PC-3 (cell line): ENCODE measurements around the gene ATG7. TPM values are rescaled to one million over a fixed set of nuclear protein-coding genes. Genes with fewer than 3 reads are reported as not detected.

Source experiments
- ATAC-seq: fragments of 200-7000 bp; cut with Tn5 transposase; 2 replicates; pipeline ENCODE4 v1.9.1; 2020; ENCODE audit warnings: mild to moderate bottlenecking, moderate library complexity
- BruUV-seq: library from RNA; stranded (reverse); fragments of 400-500 nt; replicated peaks from 2 replicates; lab custom pipeline; 2021; lab: Mats Ljungman, UMichigan
- CTCF ChIA-PET: fragments of 300-600 bp; sonication (Branson Sonifier 250); formaldehyde crosslinking; loops from one replicate; lab custom pipeline; 2022; ENCODE audit warnings: antibody characterized with exemption; lab: Charles Lee
- POLR2A ChIA-PET: fragments of 300-600 bp; sonication (Branson Sonifier 250); formaldehyde crosslinking; loops from one replicate; lab custom pipeline; 2022; ENCODE audit warnings: antibody characterized with exemption; ENCODE audit not compliant: unreplicated experiment; lab: Charles Lee
- DNase-seq: peaks from one replicate; pipeline ENCODE4 v3.0.0-alpha.2; 2015
- H2AFZ ChIP-seq: fragments of 300-600 bp; sonication (generic); 2 replicates; pipeline ENCODE4 v1.6.0; 2016; ENCODE audit warnings: antibody characterized with exemption, low read length
- H3F3A ChIP-seq: fragments of 300-600 bp; sonication (generic); one replicate; pipeline ENCODE4 v1.6.0; 2017; ENCODE audit warnings: antibody characterized with exemption, low read length, control low read depth, mild to moderate bottlenecking; ENCODE audit not compliant: unreplicated experiment
- H3K27ac ChIP-seq: fragments of 300-600 bp; sonication (generic); 2 replicates; pipeline ENCODE4 v1.5.1; 2016; ENCODE audit warnings: mild to moderate bottlenecking, low read length
- H3K27me3 ChIP-seq: fragments of 300-600 bp; sonication (generic); 2 replicates; pipeline ENCODE4 v1.6.1; 2016; ENCODE audit warnings: low read length, mixed read lengths
- H3K36me3 ChIP-seq: fragments of 300-600 bp; sonication (generic); 2 replicates; pipeline ENCODE4 v1.6.1; 2016; ENCODE audit warnings: low read depth, mixed run types, low read length, mixed read lengths
- H3K4me1 ChIP-seq: fragments of 300-600 bp; sonication (generic); 2 replicates; pipeline ENCODE4 v1.5.1; 2016; ENCODE audit warnings: low read length; ENCODE audit not compliant: insufficient read depth
- H3K4me2 ChIP-seq: fragments of 300-600 bp; sonication (generic); 2 replicates; pipeline ENCODE4 v1.6.0; 2016; ENCODE audit warnings: low read length
- H3K4me3 ChIP-seq: fragments of 300-600 bp; sonication (generic); 2 replicates; pipeline ENCODE4 v1.5.1; 2016; ENCODE audit warnings: mild to moderate bottlenecking, low read length, mixed read lengths
- H3K79me2 ChIP-seq: fragments of 300-600 bp; sonication (generic); 2 replicates; pipeline ENCODE4 v1.6.1; 2017; ENCODE audit warnings: low read length, mixed read lengths
- H3K9ac ChIP-seq: fragments of 300-600 bp; sonication (generic); 2 replicates; pipeline ENCODE4 v1.6.0; 2016; ENCODE audit warnings: mild to moderate bottlenecking, low read length
- H3K9me2 ChIP-seq: fragments of 300-600 bp; sonication (generic); replicated peaks from 2 replicates; pipeline ENCODE4 v1.6.1; 2016; ENCODE audit warnings: mixed run types, low read length, mixed read lengths
- H3K9me3 ChIP-seq: fragments of 300-600 bp; sonication (generic); 2 replicates; pipeline ENCODE4 v1.6.1; 2016; ENCODE audit warnings: low read length, mixed read lengths
- H4K20me1 ChIP-seq: fragments of 300-600 bp; sonication (generic); 2 replicates; pipeline ENCODE4 v1.6.1; 2016; ENCODE audit warnings: low read length, mixed read lengths
- EZH2 ChIP-seq: fragments of 300-600 bp; sonication (generic); IDR thresholded peaks from one replicate; pipeline ENCODE4 v1.6.1; 2017; ENCODE audit warnings: antibody characterized with exemption, mild to moderate bottlenecking, low read length; ENCODE audit not compliant: unreplicated experiment
- EZH2phosphoT487 ChIP-seq: fragments of 300-600 bp; sonication (generic); IDR thresholded peaks from 2 replicates; pipeline ENCODE4 v1.6.1; 2018; ENCODE audit warnings: mild to moderate bottlenecking, antibody characterized with exemption, low read length, borderline replicate concordance
- intact Hi-C: fragments of 100-400 bp; cut with micrococcal nuclease; formaldehyde crosslinking; loops from 2 replicates; pipeline ENCODE4 v1.9.0; 2023
- total RNA-seq: library from RNA; depleted of rRNA; stranded (reverse); fragments of >200 nt; gene quantifications from 2 replicates; pipeline ENCODE4 v1.2.3, GENCODE V29; 2014
- TF ChIP-seq, protein P1 (sequence below): fragments of 300-600 bp; sonication (generic); conservative IDR thresholded peaks from 2 replicates; pipeline ENCODE4 v1.5.1; 2017; ENCODE audit warnings: antibody characterized with exemption, low read depth, mild to moderate bottlenecking, low read length

The ATG7 gene
- total RNA-seq, 1 experiment from 2014 or later = 36.5 TPM

DNA sequence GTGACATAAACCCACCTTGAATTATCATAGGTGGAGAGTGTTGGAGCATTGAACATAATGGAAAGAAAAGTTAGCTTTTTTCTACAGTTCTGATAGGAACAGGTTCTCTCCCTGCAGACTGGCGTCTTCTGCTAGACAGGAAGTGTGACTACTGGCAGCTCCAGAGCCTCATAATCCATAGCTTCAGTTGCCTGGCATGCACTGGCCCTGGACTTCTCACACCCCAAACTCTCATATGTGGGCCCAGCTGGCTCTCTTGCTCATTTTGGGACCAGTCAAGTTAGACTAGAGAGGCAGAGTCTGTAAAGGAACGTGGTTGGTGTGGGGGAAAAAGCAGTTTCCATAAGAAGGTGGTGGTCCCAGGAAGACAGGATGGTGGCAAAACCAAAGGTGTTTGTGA lies 191.4 kb downstream of the ATG7 start:
- no peaks in the 10 kb centered on the region for H3K9me2 ChIP-seq
- H3K79me2 ChIP-seq = no peaks in the 10 kb centered on the region
- H3K27me3 ChIP-seq = no peaks in the 10 kb centered on the region
- H3F3A ChIP-seq = no peaks in the 10 kb centered on the region
- peaks cover 10% of the 10 kb centered on the region; the same call in 1 of the 2 replicates for H3K36me3 ChIP-seq
- H3K4me2 ChIP-seq = no peak overlapping the region
- H3K4me3 ChIP-seq = no peak overlapping the region
- ChIA-PET CTCF (no interaction called here), POLR2A (no interaction called here)
- peaks cover 5% of the 10 kb centered on the region; the same call in 1 of the 2 replicates for H3K4me1 ChIP-seq
- no TSS peak for BruUV-seq
- intact Hi-C loops = no loop called here
- DNase-seq (no peak), ATAC-seq (no peak)
- TF ChIP-seq EZH2phosphoT487 (no peak), EZH2 (no peak)
- TF ChIP-seq, protein P1, sequence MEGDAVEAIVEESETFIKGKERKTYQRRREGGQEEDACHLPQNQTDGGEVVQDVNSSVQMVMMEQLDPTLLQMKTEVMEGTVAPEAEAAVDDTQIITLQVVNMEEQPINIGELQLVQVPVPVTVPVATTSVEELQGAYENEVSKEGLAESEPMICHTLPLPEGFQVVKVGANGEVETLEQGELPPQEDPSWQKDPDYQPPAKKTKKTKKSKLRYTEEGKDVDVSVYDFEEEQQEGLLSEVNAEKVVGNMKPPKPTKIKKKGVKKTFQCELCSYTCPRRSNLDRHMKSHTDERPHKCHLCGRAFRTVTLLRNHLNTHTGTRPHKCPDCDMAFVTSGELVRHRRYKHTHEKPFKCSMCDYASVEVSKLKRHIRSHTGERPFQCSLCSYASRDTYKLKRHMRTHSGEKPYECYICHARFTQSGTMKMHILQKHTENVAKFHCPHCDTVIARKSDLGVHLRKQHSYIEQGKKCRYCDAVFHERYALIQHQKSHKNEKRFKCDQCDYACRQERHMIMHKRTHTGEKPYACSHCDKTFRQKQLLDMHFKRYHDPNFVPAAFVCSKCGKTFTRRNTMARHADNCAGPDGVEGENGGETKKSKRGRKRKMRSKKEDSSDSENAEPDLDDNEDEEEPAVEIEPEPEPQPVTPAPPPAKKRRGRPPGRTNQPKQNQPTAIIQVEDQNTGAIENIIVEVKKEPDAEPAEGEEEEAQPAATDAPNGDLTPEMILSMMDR = no peak
- H4K20me1 ChIP-seq = no peaks in the 10 kb centered on the region
- no peak overlapping the region for H2AFZ ChIP-seq
- no peaks in the 10 kb centered on the region for H3K9me3 ChIP-seq
- no peak overlapping the region for H3K9ac ChIP-seq
- H3K27ac ChIP-seq = no peak overlapping the region

DNA sequence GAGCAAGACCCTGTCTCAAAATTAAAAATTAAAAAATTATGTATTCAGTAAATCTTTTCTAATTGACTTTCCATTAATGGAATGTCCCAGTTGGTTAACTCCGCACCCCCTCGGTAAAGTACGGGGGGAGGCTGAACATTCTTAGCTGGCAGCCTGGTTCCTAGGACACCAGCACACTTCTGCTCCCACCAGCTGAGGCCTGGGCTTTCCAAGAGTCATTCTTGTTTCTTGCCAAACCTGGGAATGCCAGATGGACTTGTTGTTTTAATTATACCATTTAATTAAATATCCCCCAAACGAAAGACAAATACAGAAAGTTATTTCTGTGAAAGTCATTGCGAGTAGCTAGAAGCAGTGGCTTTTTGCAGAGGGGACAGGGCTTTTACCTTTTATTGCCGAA lies 192.2 kb downstream of the ATG7 start:
- H3K27me3 ChIP-seq = no peaks in the 10 kb centered on the region
- H3K4me2 ChIP-seq = no peak overlapping the region
- no peak overlapping the region for H3K27ac ChIP-seq
- H3K4me3 ChIP-seq = no peak overlapping the region
- intact Hi-C loops = no loop called here
- H3K9me3 ChIP-seq = no peaks in the 10 kb centered on the region
- no peaks in the 10 kb centered on the region for H3K4me1 ChIP-seq
- no peaks in the 10 kb centered on the region for H3K9me2 ChIP-seq
- POLR2A ChIA-PET = no interaction called here
- H3K9ac ChIP-seq = no peak overlapping the region
- TF ChIP-seq, protein P1 = no peak
- TF ChIP-seq EZH2 = no peak
- DNase-seq = no peak
- no peak overlapping the region for H2AFZ ChIP-seq
- BruUV-seq = no TSS peak
- no peaks in the 10 kb centered on the region for H3F3A ChIP-seq
- peaks cover 10% of the 10 kb centered on the region; the same call in 1 of the 2 replicates for H3K36me3 ChIP-seq
- no peaks in the 10 kb centered on the region for H4K20me1 ChIP-seq
- no peaks in the 10 kb centered on the region for H3K79me2 ChIP-seq
- CTCF ChIA-PET = no interaction called here
- ATAC-seq = no peak

- ChIA-PET CTCF (no interaction called here), POLR2A (no interaction called here)
- H3K9me3 ChIP-seq = no peaks in the 10 kb centered on the region
- H3K4me3 ChIP-seq = no peak overlapping the region
- no peak overlapping the region for H3K4me2 ChIP-seq
- H2AFZ ChIP-seq = no peak overlapping the region
- no peaks in the 10 kb centered on the region for H4K20me1 ChIP-seq
- no peak overlapping the region for H3K9ac ChIP-seq
- no peaks in the 10 kb centered on the region for H3K27me3 ChIP-seq
- H3F3A ChIP-seq = no peaks in the 10 kb centered on the region
- H3K36me3 ChIP-seq = peaks cover 10% of the 10 kb centered on the region; the same call in 1 of the 2 replicates
- ATAC-seq (no peak), DNase-seq (no peak)
- intact Hi-C loops = no loop called here
- no peaks in the 10 kb centered on the region for H3K9me2 ChIP-seq
- no TSS peak for BruUV-seq
- TF ChIP-seq EZH2 = no peak
- H3K79me2 ChIP-seq = no peaks in the 10 kb centered on the region
- no peaks in the 10 kb centered on the region for H3K4me1 ChIP-seq
- H3K27ac ChIP-seq = no peak overlapping the region
Measured at GRCh38 chr3:11465744-11466616, 193.8 kb downstream of the ATG7 start.
